Measurements from ENCODE around the gene DPT.

GRCh38 chr1:168664069-168664834 is 64.8 kb downstream of the DPT start:
- TF ChIP-seq BHLHE40 (IDR thresholded peaks at IDR 0.05; ENCODE audit: low read depth, low read length), result no peak
- TF ChIP-seq, protein P1, sequence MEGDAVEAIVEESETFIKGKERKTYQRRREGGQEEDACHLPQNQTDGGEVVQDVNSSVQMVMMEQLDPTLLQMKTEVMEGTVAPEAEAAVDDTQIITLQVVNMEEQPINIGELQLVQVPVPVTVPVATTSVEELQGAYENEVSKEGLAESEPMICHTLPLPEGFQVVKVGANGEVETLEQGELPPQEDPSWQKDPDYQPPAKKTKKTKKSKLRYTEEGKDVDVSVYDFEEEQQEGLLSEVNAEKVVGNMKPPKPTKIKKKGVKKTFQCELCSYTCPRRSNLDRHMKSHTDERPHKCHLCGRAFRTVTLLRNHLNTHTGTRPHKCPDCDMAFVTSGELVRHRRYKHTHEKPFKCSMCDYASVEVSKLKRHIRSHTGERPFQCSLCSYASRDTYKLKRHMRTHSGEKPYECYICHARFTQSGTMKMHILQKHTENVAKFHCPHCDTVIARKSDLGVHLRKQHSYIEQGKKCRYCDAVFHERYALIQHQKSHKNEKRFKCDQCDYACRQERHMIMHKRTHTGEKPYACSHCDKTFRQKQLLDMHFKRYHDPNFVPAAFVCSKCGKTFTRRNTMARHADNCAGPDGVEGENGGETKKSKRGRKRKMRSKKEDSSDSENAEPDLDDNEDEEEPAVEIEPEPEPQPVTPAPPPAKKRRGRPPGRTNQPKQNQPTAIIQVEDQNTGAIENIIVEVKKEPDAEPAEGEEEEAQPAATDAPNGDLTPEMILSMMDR (conservative IDR thresholded peaks at IDR 0.05; ENCODE audit: low read depth, low read length), result no peak
